Activated T-helper 1 cell treated with anti-CD3 and anti-CD28 coated beads, Interleukin-12 subunit alpha, Interleukin-12 subunit beta, Interleukin-2, Interleukin-4 antibody, amounts not matched to agents 30 ng/mL and 10 ng/mL and 1 ng/mL, durations not matched to agents 14 hours and 24 hours and 36 hours (primary cell): Measurements from ENCODE around the gene SPDYC. TPM values are rescaled to one million over a fixed set of nuclear protein-coding genes. Genes with fewer than 3 reads are reported as not detected.
A peak's percentile ranks its signal among the peaks of the same experiment; 100 is the strongest.

ENCODE experiments used
- DNase-seq: peaks from one replicate; pipeline ENCODE4 v3.0.0; 2021; ENCODE audit warnings: low spot score
- H3K27ac Mint-ChIP-seq: one replicate; pipeline ENCODE4 v1.8.0; 2021; ENCODE audit warnings: mild to moderate bottlenecking, mixed read lengths
- H3K27me3 Mint-ChIP-seq: one replicate; pipeline ENCODE4 v1.8.0; 2022; ENCODE audit warnings: mild to moderate bottlenecking, moderate library complexity, mixed read lengths; ENCODE audit not compliant: insufficient read depth
- H3K36me3 Mint-ChIP-seq: one replicate; pipeline ENCODE4 v1.8.0; 2021; ENCODE audit warnings: low read depth, mixed read lengths
- H3K4me1 Mint-ChIP-seq: one replicate; pipeline ENCODE4 v1.8.0; 2021; ENCODE audit warnings: low read depth, mixed read lengths
- H3K4me3 Mint-ChIP-seq: one replicate; pipeline ENCODE4 v1.8.0; 2021; ENCODE audit warnings: mild to moderate bottlenecking, moderate library complexity, mixed read lengths
- H3K9me3 Mint-ChIP-seq: one replicate; pipeline ENCODE4 v1.8.0; 2021; ENCODE audit warnings: mixed read lengths
- intact Hi-C: fragments of 100-400 bp; cut with micrococcal nuclease; formaldehyde crosslinking; loops from one replicate; pipeline ENCODE4 v1.15.1; 2024
- total RNA-seq: library from RNA; stranded (reverse); gene quantifications from 2 replicates; pipeline ENCODE4 v1.2.3, GENCODE V29; 2022

Gene SPDYC
- total RNA-seq, 1 donor from 2014 or later: not detected

DNA sequence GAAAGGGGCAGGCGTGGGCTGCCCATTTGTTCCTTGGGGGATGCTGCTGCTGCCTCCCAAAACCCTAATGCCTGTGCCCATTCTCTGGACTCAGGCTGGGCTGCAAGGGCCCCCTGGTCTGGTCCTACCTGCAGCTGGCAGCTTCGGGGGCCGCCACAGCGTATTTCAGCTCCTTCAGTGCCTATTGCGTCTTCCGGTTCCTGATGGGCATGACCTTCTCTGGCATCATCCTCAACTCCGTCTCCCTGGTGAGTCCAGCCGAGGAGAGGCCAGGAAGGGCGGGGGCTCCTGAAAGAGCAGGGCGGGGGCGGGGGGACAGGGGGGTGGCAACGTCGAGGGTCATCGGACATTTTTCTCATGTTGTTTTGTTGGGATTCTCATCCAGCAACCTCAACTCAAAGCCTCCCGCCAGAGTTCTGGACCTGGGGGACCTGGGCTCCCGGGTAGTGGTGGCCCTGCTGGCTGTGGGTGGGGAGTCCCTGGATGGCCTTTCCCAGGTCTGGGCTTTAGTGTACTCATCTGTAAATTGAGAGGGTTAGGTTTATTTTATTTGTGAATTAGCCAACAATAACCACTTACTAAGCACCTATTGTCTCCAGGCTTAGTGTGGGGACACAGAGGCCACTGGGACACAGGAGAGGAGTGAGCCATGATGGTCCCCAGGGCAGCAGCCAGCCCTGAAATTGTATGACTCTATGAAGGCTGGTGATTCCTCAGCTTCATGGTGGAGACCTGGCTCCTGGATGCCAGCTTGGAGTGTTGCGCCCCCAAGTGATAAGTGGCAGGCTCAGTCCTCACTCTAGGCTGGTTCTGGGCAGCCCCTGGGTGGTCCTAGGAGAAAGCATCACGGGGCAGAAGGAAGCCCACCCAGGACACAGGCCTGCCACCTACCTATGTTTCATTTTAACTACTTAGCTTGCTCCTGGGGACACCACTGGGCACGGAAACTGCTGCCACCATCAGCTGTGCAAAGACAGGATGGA is 47.7 kb downstream of the SPDYC start:
- Mint-ChIP-seq H3K9me3 (peaks cover 5% of the 10 kb centered on the region), H3K27me3 (peaks cover 6% of the 10 kb centered on the region), H3K27ac (peak overlapping the region; percentile 76), H3K36me3 (peaks cover 5% of the 10 kb centered on the region), H3K4me3 (no peak overlapping the region), H3K4me1 (peaks cover 18% of the 10 kb centered on the region)
- no peak for DNase-seq
- intact Hi-C loops: no loop called here

DNA sequence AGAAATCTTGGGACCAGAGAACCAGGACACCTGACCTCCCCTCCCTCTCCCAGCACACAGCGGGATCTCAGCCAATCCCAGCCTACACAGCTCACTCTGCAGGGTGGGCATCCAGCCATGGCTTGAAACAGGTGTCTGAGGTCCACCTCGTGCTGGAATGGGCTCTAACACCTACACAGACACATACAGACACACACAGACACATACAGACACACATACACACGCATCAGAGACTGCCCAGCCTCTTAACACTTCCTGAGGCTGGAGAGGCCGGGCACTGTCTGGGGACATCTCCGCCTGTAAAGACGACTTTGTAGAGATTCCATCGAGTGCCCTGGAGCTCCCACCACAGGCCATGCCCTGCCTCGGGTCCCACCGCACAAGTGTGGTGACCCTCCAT is 48.4 kb downstream of the SPDYC start:
- Mint-ChIP-seq H3K9me3 (peaks cover 5% of the 10 kb centered on the region), H3K4me3 (no peak overlapping the region), H3K27me3 (peaks cover 6% of the 10 kb centered on the region), H3K4me1 (peaks cover 14% of the 10 kb centered on the region), H3K36me3 (peaks cover 5% of the 10 kb centered on the region), H3K27ac (no peak overlapping the region)
- intact Hi-C loops: no loop called here
- no peak for DNase-seq

DNA sequence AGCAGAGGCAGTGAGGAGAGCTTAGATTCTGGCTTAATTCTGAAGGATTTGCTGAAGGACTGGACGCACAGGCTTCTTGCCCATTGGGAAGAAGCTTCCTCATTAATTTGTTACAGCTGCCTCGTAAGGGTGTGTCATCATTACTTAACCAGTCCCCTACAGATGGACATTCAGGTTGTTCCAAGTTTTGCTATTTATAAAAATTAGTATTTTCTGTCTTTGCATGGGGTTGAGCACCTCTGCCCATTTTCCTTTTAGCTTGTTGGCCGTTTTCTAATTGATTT is 49.8 kb downstream of the SPDYC start:
- DNase-seq: no peak
- Mint-ChIP-seq H3K36me3 (peaks cover 5% of the 10 kb centered on the region), H3K27ac (no peak overlapping the region), H3K9me3 (peaks cover 5% of the 10 kb centered on the region), H3K4me3 (no peak overlapping the region), H3K4me1 (peaks cover 13% of the 10 kb centered on the region), H3K27me3 (peaks cover 6% of the 10 kb centered on the region)
- intact Hi-C loops: loop anchor here (10.0 kb wide), 1 partner anchor 295 kb away; no protein-coding TSS in a partner anchor

DNA sequence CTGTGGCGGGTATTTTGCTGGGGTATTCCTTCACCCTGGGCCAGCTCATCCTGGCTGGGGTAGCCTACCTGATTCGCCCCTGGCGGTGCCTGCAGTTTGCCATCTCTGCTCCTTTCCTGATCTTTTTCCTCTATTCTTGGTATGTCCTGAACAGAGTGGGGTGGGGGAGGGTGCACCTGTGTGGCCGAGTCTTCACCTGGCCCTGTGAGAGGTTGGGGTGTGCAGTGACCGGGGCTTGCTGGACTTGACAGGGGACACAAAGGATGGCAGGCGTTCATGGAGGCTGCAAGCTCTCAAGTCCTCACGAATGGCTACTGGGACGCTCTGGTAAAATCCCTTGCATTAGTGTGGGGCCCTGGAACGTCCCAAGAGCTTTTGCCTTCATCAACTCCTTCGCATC is 51.0 kb downstream of the SPDYC start:
- Mint-ChIP-seq H3K27me3 (peaks cover 10% of the 10 kb centered on the region), H3K27ac (no peak overlapping the region), H3K4me1 (peaks cover 14% of the 10 kb centered on the region), H3K36me3 (no peaks in the 10 kb centered on the region), H3K4me3 (no peak overlapping the region), H3K9me3 (no peaks in the 10 kb centered on the region)
- DNase-seq: no peak
- intact Hi-C loops: loop anchor here (10.0 kb wide), 1 partner anchor 294 kb away; no protein-coding TSS in a partner anchor

Other genes starting within 250 kb of the SPDYC start
- 7.3 and 14.0 TPM in 2 replicates for gene PPP2R5B, start 245.5 kb upstream of the SPDYC start, total RNA-seq
- not detected in 2 replicates for gene GPHA2, start 234.3 kb upstream of the SPDYC start, total RNA-seq
- not detected in 2 replicates for gene MAJIN, start 198.1 kb upstream of the SPDYC start, total RNA-seq
- not detected in 2 replicates for gene BATF2, start 173.3 kb upstream of the SPDYC start, total RNA-seq
- gene ARL2, start 156.1 kb upstream of the SPDYC start, total RNA-seq: 67.3 and 71.2 TPM in 2 replicates
- 19.9 and 30.9 TPM in 2 replicates for gene SNX15, start 142.8 kb upstream of the SPDYC start, total RNA-seq
- gene SAC3D1, start 129.0 kb upstream of the SPDYC start, total RNA-seq: 17.4 and 17.7 TPM in 2 replicates
- gene NAALADL1, start 111.7 kb upstream of the SPDYC start, total RNA-seq: 11.5 and 12.7 TPM in 2 replicates
- gene CDCA5, start 86.2 kb upstream of the SPDYC start, total RNA-seq: 91.8 and 92.5 TPM in 2 replicates
- 31.9 and 34.5 TPM in 2 replicates for gene ZFPL1, start 86.0 kb upstream of the SPDYC start, total RNA-seq
- 137 and 139 TPM in 2 replicates for gene VPS51, start 74.0 kb upstream of the SPDYC start, total RNA-seq
- gene TM7SF2, start 58.4 kb upstream of the SPDYC start, total RNA-seq: 32.2 and 32.8 TPM in 2 replicates
- 20.8 and 22.1 TPM in 2 replicates for gene ZNHIT2, start 52.5 kb upstream of the SPDYC start, total RNA-seq
- gene FAU, start 48.1 kb upstream of the SPDYC start, total RNA-seq: 1,004 and 1,020 TPM in 2 replicates
- 76.0 and 76.4 TPM in 2 replicates for gene MRPL49, start 47.9 kb upstream of the SPDYC start, total RNA-seq
- gene SYVN1, start 35.7 kb upstream of the SPDYC start, total RNA-seq: 42.3 and 45.8 TPM in 2 replicates
- 85.9 and 93.5 TPM in 2 replicates for gene CAPN1, start 11.7 kb downstream of the SPDYC start, total RNA-seq
- 78.2 and 78.9 TPM in 2 replicates for gene POLA2, start 91.7 kb downstream of the SPDYC start, total RNA-seq
- gene CDC42EP2, start 144.6 kb downstream of the SPDYC start, total RNA-seq: 1.6 and 2.7 TPM in 2 replicates
- gene DPF2, start 163.6 kb downstream of the SPDYC start, total RNA-seq: 84.5 and 93.1 TPM in 2 replicates
- gene TIGD3, start 184.5 kb downstream of the SPDYC start, total RNA-seq: 1.1 TPM in 2 replicates
- 15.3 and 19.4 TPM in 2 replicates for gene SLC25A45, start 212.4 kb downstream of the SPDYC start, total RNA-seq
- 40.5 and 42.3 TPM in 2 replicates for gene FRMD8, start 216.4 kb downstream of the SPDYC start, total RNA-seq